C4-2B (cell line): Measurements from ENCODE around the gene PLA2G4D.

Source experiments
- H3K27ac ChIP-seq: fragments of 450-650 bp; 2 replicates; pipeline ENCODE4 v1.5.1; 2017
- ZFX ChIP-seq: fragments of 450-650 bp; IDR thresholded peaks from 2 replicates; pipeline ENCODE4 v1.6.1; 2017
- TF ChIP-seq, protein P1 (sequence below): fragments of 450-650 bp; conservative IDR thresholded peaks from 2 replicates; pipeline ENCODE4 v1.5.1; 2017; ENCODE audit warnings: mild to moderate bottlenecking

The PLA2G4D gene

DNA sequence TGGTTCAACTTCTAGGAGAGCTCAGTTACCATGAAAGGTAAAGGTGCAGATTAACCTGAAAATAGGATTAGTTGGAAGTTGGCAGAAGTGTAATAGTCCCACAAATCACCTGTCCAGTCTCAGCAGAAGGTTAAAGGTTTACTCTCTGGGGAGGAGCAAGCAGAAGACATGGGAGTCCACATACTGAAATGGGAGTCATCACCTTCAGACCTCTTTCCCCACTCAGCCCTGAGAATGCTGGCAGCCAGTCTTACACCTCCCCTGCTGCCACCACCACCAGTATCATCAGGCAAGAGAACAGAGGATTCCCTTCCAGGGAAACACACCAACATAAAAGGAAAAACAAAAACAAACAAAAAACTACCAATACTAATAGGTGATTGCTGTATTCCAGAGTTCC, 13.8 kb upstream of the PLA2G4D start:
- H3K27ac ChIP-seq: no peak overlapping the region
- TF ChIP-seq, protein P1, sequence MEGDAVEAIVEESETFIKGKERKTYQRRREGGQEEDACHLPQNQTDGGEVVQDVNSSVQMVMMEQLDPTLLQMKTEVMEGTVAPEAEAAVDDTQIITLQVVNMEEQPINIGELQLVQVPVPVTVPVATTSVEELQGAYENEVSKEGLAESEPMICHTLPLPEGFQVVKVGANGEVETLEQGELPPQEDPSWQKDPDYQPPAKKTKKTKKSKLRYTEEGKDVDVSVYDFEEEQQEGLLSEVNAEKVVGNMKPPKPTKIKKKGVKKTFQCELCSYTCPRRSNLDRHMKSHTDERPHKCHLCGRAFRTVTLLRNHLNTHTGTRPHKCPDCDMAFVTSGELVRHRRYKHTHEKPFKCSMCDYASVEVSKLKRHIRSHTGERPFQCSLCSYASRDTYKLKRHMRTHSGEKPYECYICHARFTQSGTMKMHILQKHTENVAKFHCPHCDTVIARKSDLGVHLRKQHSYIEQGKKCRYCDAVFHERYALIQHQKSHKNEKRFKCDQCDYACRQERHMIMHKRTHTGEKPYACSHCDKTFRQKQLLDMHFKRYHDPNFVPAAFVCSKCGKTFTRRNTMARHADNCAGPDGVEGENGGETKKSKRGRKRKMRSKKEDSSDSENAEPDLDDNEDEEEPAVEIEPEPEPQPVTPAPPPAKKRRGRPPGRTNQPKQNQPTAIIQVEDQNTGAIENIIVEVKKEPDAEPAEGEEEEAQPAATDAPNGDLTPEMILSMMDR: no peak
- no peak for TF ChIP-seq ZFX

DNA sequence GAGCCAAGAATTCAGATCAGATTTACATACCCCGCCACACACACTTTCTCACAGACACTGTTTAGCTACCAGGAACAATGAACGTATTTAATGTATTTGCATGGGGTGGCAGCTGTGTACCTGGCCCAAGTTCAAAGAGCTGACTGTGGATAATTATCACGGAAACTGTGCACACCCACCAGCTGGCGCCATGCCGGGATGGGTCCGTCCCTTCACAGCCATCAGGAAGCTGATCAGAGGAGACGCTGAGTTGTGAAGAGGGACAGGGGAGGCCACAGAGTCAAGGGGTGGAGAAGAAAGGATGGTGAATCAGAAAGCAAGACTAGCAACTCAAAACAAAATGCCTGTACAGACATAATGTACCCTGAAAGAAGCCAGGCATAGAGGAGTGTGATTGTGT, 13.1 kb upstream of the PLA2G4D start:
- H3K27ac ChIP-seq: no peak overlapping the region
- TF ChIP-seq ZFX: no peak
- TF ChIP-seq, protein P1: no peak

DNA sequence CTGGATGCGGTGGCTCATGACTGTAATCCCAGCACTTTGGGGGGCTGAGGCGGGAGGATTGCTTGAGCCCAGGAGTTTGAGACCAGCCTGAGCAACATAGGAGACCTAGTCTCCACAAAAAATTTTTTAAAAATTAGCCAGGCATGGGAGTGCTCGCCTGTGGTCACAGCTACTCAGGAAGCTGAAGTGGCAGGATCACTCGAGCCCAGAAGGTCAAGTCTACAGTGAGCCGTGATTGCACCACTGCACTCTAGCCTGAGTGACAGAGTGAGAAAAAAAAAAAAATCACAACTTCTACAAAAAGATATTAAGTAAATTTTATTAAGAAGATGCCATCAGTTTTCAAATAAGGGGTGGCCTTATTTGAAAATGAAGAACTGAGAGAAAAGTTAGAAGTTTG, 11.9 kb upstream of the PLA2G4D start:
- TF ChIP-seq ZFX: no peak
- TF ChIP-seq, protein P1: no peak
- H3K27ac ChIP-seq: no peak overlapping the region

DNA sequence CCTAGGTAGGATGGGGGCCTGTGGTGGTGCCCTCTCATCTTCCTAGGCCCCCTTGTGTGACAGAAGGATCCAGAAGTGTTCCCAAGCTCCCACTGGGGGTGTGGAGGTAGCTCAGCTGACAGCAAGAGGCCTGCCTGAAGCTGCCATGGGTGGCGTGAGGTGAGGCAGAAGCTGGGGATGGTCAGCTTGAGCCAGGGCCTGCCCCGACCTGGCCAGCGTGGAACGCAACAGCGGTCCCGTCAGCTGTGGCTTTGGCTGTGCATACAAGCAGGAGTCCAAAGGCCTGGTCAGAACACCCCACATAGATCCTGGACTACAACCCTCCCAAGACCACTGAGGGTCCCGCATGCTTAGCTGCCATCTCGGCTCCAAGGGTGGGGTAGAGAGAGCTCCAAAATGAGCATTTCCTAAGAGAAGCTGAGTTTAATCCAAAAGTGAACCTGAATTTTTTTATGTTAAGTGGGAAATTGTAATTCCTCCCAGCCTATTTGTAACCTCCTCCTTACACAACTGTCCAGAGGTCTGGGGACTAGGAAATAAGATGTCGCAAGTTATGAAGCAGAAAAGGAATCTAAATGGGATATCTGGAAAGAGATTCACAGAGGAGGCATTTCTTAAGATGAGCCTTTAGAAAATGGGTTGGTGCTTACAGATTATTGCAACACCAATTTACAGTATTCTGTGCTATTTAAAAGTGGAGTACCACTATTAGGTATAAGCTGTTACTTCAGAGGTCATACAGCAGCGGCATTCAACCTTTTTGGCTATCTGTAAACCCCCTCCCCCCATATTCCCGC, 9.9 kb upstream of the PLA2G4D start:
- H3K27ac ChIP-seq: no peak overlapping the region
- no peak for TF ChIP-seq ZFX
- TF ChIP-seq, protein P1: no peak

DNA sequence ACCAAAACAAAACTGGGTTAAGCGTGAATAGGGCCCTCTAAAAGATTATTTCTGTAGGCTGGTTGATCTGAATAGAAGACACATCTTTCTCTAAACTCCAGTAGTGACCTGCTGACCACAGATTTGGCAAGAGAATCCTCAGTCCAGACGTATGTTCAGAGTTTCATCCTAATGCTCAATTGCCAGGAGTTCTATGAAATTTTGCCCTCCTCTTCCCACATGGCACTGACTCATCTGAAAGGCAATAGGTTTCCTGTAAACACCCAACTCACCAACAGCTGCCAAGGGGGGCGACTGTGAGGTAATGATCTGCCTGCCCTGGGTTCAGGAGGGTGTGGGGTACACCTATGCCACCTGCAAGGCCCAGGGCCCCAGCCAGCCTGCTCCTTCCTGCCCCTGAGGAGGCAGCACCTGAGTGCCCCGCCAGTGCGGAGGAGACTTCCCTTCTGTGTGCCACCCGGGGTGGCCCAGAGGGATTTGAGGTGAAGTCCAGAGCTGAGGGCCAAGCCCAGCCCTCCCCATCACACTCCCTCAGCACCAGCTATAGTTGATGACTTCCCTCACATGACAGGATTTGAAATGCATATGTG, 8.4 kb upstream of the PLA2G4D start:
- TF ChIP-seq ZFX: no peak
- TF ChIP-seq, protein P1: no peak
- H3K27ac ChIP-seq: no peak overlapping the region

DNA sequence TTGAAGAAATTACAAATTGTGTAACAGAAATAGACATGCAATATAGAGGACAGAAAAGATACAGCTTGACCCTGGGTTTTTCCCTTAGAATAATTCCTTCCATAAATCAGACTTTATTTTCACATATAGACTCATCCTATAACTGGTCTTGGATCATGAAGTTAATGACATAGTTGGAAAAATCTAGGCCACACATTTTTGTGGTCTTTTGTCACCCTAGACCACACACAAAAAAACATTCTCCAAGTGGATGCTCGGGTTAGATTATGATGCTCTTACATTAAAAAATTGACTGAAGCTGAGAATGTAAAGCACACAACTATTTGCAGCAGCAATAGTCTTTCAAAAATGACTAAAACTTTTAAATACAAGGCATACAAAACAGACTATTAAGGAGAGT, 7.5 kb upstream of the PLA2G4D start:
- TF ChIP-seq, protein P1: no peak
- TF ChIP-seq ZFX: no peak
- H3K27ac ChIP-seq: no peak overlapping the region

DNA sequence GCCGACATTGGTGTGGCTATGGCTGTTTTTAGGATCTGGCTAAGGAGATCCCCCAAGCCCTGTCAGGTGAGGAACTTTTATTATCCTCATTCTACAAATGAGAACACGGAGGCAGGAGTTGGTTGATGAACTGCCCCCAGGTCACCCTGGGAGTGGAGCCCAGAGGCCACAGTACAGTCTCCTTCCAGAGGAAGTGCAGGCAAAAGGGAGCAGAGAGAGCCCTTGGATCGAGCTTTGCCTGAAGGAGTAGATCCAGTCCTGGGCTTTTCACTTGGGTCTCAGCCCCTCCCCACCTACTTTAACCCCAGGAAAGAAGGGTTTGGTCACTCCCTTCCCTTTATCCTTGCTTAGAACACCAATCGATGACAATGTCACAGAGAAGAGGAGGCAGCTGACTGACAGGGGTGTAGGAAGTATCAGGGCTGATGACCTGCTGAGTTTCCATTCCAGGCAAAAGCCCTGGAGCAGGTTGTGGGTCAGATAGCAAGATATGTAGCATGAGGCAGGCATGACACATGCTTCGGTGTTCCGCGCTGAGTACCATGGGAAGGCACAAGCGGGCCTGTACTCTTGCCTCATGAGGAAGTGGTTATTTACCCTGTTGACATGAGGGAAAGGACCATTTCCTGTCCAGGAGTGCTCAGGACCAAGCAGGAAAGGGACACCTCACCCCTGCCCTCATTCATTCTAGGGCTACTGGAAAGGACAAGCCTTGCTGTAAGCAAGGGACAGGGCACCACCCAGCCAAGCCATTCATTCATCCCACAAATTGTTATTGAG, 5.8 kb upstream of the PLA2G4D start:
- no peak overlapping the region for H3K27ac ChIP-seq

More for the DNA sequence above, 5.8 kb upstream of the PLA2G4D start:
- TF ChIP-seq, protein P1: no peak
- TF ChIP-seq ZFX: no peak
